ENCODE measurements around the gene PNLIPRP2. TPM values are rescaled to one million over a fixed set of nuclear protein-coding genes. Genes with fewer than 3 reads are reported as not detected.
A peak's percentile ranks its signal among the peaks of the same experiment; 100 is the strongest.

Gene PNLIPRP2
- total RNA-seq, 1 donor from 2014 or later = not detected

GRCh38 chr10:116683821-116684220, 63.1 kb downstream of the PNLIPRP2 start:
- no peak for DNase-seq

- no peak for DNase-seq
These were observed 64.0 kb downstream of the PNLIPRP2 start for GRCh38 chr10:116684781-116685180.

- no peak for DNase-seq
These were observed 65.1 kb downstream of the PNLIPRP2 start for GRCh38 chr10:116685807-116686206.

GRCh38 chr10:116686632-116687031, 65.9 kb downstream of the PNLIPRP2 start:
- no peak for DNase-seq

GRCh38 chr10:116687633-116688032, 66.9 kb downstream of the PNLIPRP2 start:
- DNase-seq = peak; percentile 35

- DNase-seq = peak; percentile 66
These were observed 67.5 kb downstream of the PNLIPRP2 start for GRCh38 chr10:116688241-116688711.

- no peak for DNase-seq
These were observed 68.2 kb downstream of the PNLIPRP2 start for GRCh38 chr10:116688741-116689495.

GRCh38 chr10:116689744-116690143, 69.0 kb downstream of the PNLIPRP2 start:
- no peak for DNase-seq

GRCh38 chr10:116690356-116691322, 69.9 kb downstream of the PNLIPRP2 start:
- DNase-seq = peak; percentile 79

GRCh38 chr10:116691635-116692034, 70.9 kb downstream of the PNLIPRP2 start:
- peak; percentile 53 for DNase-seq

- DNase-seq = no peak
These were observed 71.5 kb downstream of the PNLIPRP2 start for GRCh38 chr10:116692225-116692624.

- no peak for DNase-seq
These were observed 73.6 kb downstream of the PNLIPRP2 start for GRCh38 chr10:116694243-116694926.

Other genes with a start within 250 kb of the PNLIPRP2 start
- not detected for gene PNLIPRP3, start 193.1 kb upstream of the PNLIPRP2 start, total RNA-seq
- 1.8 TPM for gene PNLIP, start 75.0 kb upstream of the PNLIPRP2 start, total RNA-seq
- gene PNLIPRP1, start 30.0 kb upstream of the PNLIPRP2 start, total RNA-seq = 0.31 TPM
- 9.3 TPM for gene HSPA12A, start 121.6 kb downstream of the PNLIPRP2 start, total RNA-seq
- gene ENO4, start 228.5 kb downstream of the PNLIPRP2 start, total RNA-seq = 0.31 TPM

All from tongue (tissue), 2 donors.